Body of pancreas (tissue), 4 donors: Measurements from ENCODE around the gene ZDHHC22. TPM values are rescaled to one million over a fixed set of nuclear protein-coding genes. Genes with fewer than 3 reads are reported as not detected.
A peak's percentile ranks its signal among the peaks of the same experiment; 100 is the strongest.

Source experiments
- ATAC-seq: fragments of 150-250 bp; one replicate; pipeline ENCODE4 v1.9.1; 2016
- DNase-seq, 4 donors: peaks; one replicate each; pipeline ENCODE4 v3.0.0-alpha.2; 2019
- H3K27ac ChIP-seq, 4 donors: fragments of 200-600 bp; sonication (generic); 1 replicate in 3 of 4; 2 replicates in 1 of 4; pipeline versions ENCODE4 v1.5.1 to v1.6.1; 2016 to 2019; ENCODE audit warnings: mild to moderate bottlenecking in 1 of 4, mixed read lengths in 1 of 4, moderate library complexity in 1 of 4
- H3K27me3 ChIP-seq, 2 donors: fragments of 200-600 bp; sonication (generic); one replicate each; pipeline ENCODE4 v1.6.0; 2016; ENCODE audit warnings: mild to moderate bottlenecking in 1 of 2
- H3K36me3 ChIP-seq, 2 donors: fragments of 200-600 bp; sonication (generic); replicated peaks in 1 of 2; 2 replicates each; pipeline ENCODE4 v1.5.1; 2016; ENCODE audit warnings: low read depth in 2 of 2; ENCODE audit not compliant: insufficient read depth in 1 of 2
- H3K4me1 ChIP-seq: fragments of 200-600 bp; sonication (generic); one replicate; pipeline ENCODE4 v1.6.0; 2016
- H3K4me3 ChIP-seq, 2 donors: fragments of 200-600 bp; sonication (generic); 1 replicate in 1 of 2; 2 replicates in 1 of 2; pipeline ENCODE4 v1.5.1; 2016 to 2019
- H3K9me3 ChIP-seq, 3 donors: fragments of 200-600 bp; sonication (generic); 1 replicate in 2 of 3; 2 replicates in 1 of 3; pipeline ENCODE4 v1.5.1; 2016
- CTCF ChIP-seq, 7 experiments: fragments of 450-650 bp in 4 of 7; fragments of 200-600 bp in 3 of 7; sonication (generic) in 3 of 7; IDR thresholded peaks; one replicate each; pipeline ENCODE4 v1.5.1; 2016 to 2019; ENCODE audit warnings: antibody characterized with exemption in 7 of 7
- POLR2A ChIP-seq, 3 donors: fragments of 450-650 bp; IDR thresholded peaks; one replicate each; pipeline ENCODE4 v1.6.1; 2016; ENCODE audit warnings: antibody characterized with exemption in 3 of 3, mild to moderate bottlenecking in 2 of 3
- WGBS, 2 donors: methylation state at CpG; one replicate each; pipeline ENCODE4 v1.1.5; 2017; 5-methylcytosine and 5-hydroxymethylcytosine counted together
- intact Hi-C: fragments of 100-400 bp; cut with DNase I; formaldehyde crosslinking; loops from one replicate; pipeline ENCODE4 v1.15.1; 2023
- total RNA-seq, 2 donors: library from RNA; depleted of rRNA; stranded (reverse); fragments of >200 nt; gene quantifications; one replicate each; pipeline ENCODE4 v1.1.0, GENCODE V29; 2016

Gene ZDHHC22
- total RNA-seq, 2 donors from 2014 or later: not detected

- DNase-seq: peak in 2 of 4 donors; percentile 46 to 70
- no peak overlapping the region for H3K4me3 ChIP-seq
- H3K27ac ChIP-seq: peak overlapping the region; percentile 92 to 98 (median 95)
- TF ChIP-seq CTCF (IDR thresholded peaks at IDR 0.05) (no peak), POLR2A (IDR thresholded peaks at IDR 0.05) (no peak)
- intact Hi-C loops: no loop called here
- no peaks in the 10 kb centered on the region for H3K36me3 ChIP-seq
- H3K9me3 ChIP-seq: no peaks in the 10 kb centered on the region
- H3K27me3 ChIP-seq: no peaks in the 10 kb centered on the region
- 9% methylated on average over 7 of the region's 7 CpGs for WGBS, 2 donors
- ATAC-seq: no peak
- peaks cover 21% of the 10 kb centered on the region for H3K4me1 ChIP-seq
These were observed 42.0 kb downstream of the ZDHHC22 start for GRCh38 chr14:77099425-77100167.

GRCh38 chr14:77098529-77099353 lies 42.9 kb downstream of the ZDHHC22 start:
- WGBS, 2 donors: 3 to 4% methylated on average over 18 to 23 of the region's 23 CpGs
- ATAC-seq: peak; percentile 27
- Histone ChIP-seq H3K27me3 (no peaks in the 10 kb centered on the region), H3K4me3 (peak overlapping the region; percentile 72 to 99), H3K4me1 (peaks cover 21% of the 10 kb centered on the region), H3K9me3 (no peaks in the 10 kb centered on the region), H3K27ac (peak overlapping the region; percentile 92 to 98 (median 95)), H3K36me3 (no peaks in the 10 kb centered on the region)
- TF ChIP-seq POLR2A (IDR thresholded peaks at IDR 0.05) (no peak), CTCF (IDR thresholded peaks at IDR 0.05) (no peak)
- intact Hi-C loops: no loop called here
- peak; percentile 59 to 69 (median 66) for DNase-seq

- intact Hi-C loops: no loop called here
- no peaks in the 10 kb centered on the region for H3K27me3 ChIP-seq
- H3K4me3 ChIP-seq: peak within 1 kb of the TSS; percentile 72 to 99
- 0 to 1% methylated on average over 26 to 87 of the region's 87 CpGs for WGBS, 2 donors
- ATAC-seq (peak; percentile 96), DNase-seq (peak; percentile 99 to 100 (median 100))
- no peaks in the 10 kb centered on the region for H3K36me3 ChIP-seq
- H3K27ac ChIP-seq: peak within 1 kb of the TSS; percentile 94 to 98 (median 96)
- TF ChIP-seq POLR2A (IDR thresholded peaks at IDR 0.05) (peak; percentile 39 to 86 (median 83)), CTCF (IDR thresholded peaks at IDR 0.05) (peak in 2 of 7 experiments; percentile 8 to 53)
- H3K4me1 ChIP-seq: peaks cover 21% of the 10 kb centered on the region
- H3K9me3 ChIP-seq: no peaks in the 10 kb centered on the region
These were observed 43.7 kb downstream of the ZDHHC22 start, which contains the start of gene CIPC for GRCh38 chr14:77097700-77098528. TSS of gene CIPC (plus strand) at chr14:77098258. CDS start at chr14:77105709, 7,451 bp downstream.

- intact Hi-C loops: no loop called here
- no peaks in the 10 kb centered on the region for H3K9me3 ChIP-seq
- H3K36me3 ChIP-seq: no peaks in the 10 kb centered on the region
- 1 to 2% methylated on average over 20 of the region's 20 CpGs for WGBS, 2 donors
- DNase-seq (no peak), ATAC-seq (no peak)
- peak overlapping the region; percentile 25 to 55 for H3K4me3 ChIP-seq
- H3K27me3 ChIP-seq: no peaks in the 10 kb centered on the region
- no peak for TF ChIP-seq POLR2A (IDR thresholded peaks at IDR 0.05)
- no peak for TF ChIP-seq CTCF (IDR thresholded peaks at IDR 0.05)
- peak overlapping the region; percentile 94 to 98 (median 96) for H3K27ac ChIP-seq
- H3K4me1 ChIP-seq: peaks cover 21% of the 10 kb centered on the region
These were observed 44.4 kb downstream of the ZDHHC22 start for GRCh38 chr14:77097006-77097699.
